ENCODE measurements around the gene DENND4B. TPM values are rescaled to one million over a fixed set of nuclear protein-coding genes. Genes with fewer than 3 reads are reported as not detected.
A peak's percentile ranks its signal among the peaks of the same experiment; 100 is the strongest.

Gene DENND4B
- total and polyA plus RNA-seq, 9 of the 15 experiments (the other 6 are each of a cell fraction or from before 2014, with no cell fraction given) = 9.5 to 80.5 (median 23.1) TPM

- no peak for TF ChIP-seq NR0B1 (IDR thresholded peaks at IDR 0.05; ENCODE audit: partially characterized antibody)
- peak; percentile 93 for TF ChIP-seq ZFX (CRISPR knock-in tag; IDR thresholded peaks at IDR 0.05)
- no peak for TF ChIP-seq EWSR1 (IDR thresholded peaks at IDR 0.05; ENCODE audit: borderline replicate concordance, low read depth, partially characterized antibody)
- TF ChIP-seq TBP (optimal IDR thresholded peaks at IDR 0.05; ENCODE audit: low read depth, low read length) = peak; percentile 100
- TF ChIP-seq STAT5A (IDR thresholded peaks at IDR 0.05; ENCODE audit: borderline replicate concordance, low read length) = peak; percentile 41; the same call in 1 of the 2 replicates
- TF ChIP-seq ZZZ3 (IDR thresholded peaks at IDR 0.05) = no peak
- TF ChIP-seq POLR2A (conservative IDR thresholded peaks at IDR 0.05) = peak; percentile 100
- TF ChIP-seq RBBP5 (IDR thresholded peaks at IDR 0.05; ENCODE audit: borderline replicate concordance, insufficient read depth, low read length, poor library complexity, severe bottlenecking) = peak; percentile 72
- peak; percentile 98 for TF ChIP-seq PML (IDR thresholded peaks at IDR 0.05; ENCODE audit: low read length)
- no peak for TF ChIP-seq ZNF57 (CRISPR knock-in tag; IDR thresholded peaks at IDR 0.05)
- TF ChIP-seq NFE2L1 (tag; IDR thresholded peaks at IDR 0.05; ENCODE audit: borderline replicate concordance, low read depth) = no peak
- no peak for TF ChIP-seq RHOXF2B (CRISPR knock-in tag; conservative IDR thresholded peaks at IDR 0.05)
- TF ChIP-seq NFATC3 (IDR thresholded peaks at IDR 0.05) = no peak
- TF ChIP-seq ZC3H11A (IDR thresholded peaks at IDR 0.05; ENCODE audit: low read depth, low read length) = no peak
- TF ChIP-seq PCBP2 (IDR thresholded peaks at IDR 0.05; ENCODE audit: low read depth, low read length, poor library complexity, severe bottlenecking) = no peak
- TF ChIP-seq ZNF324 (CRISPR knock-in tag; IDR thresholded peaks at IDR 0.05) = no peak; the same call in 1 of the 2 replicates
- peak; percentile 55; the same call in 1 of the 2 replicates for TF ChIP-seq HDAC2 (IDR thresholded peaks at IDR 0.05)
- TF ChIP-seq SRSF9 (IDR thresholded peaks at IDR 0.05; ENCODE audit: borderline replicate concordance, low read depth, low read length) = no peak
- TF ChIP-seq CHD4 (IDR thresholded peaks at IDR 0.05; ENCODE audit: insufficient read depth, insufficient replicate concordance, low read depth, low read length, poor library complexity, severe bottlenecking) = no peak
- TF ChIP-seq POLR3G (IDR thresholded peaks at IDR 0.05; ENCODE audit: extremely low read depth, insufficient read length, insufficient replicate concordance) = no peak
- TF ChIP-seq MAFF (IDR thresholded peaks at IDR 0.05; ENCODE audit: low read length) = 0 out of 2 replicates have a peak, but pooled peaks have one; percentile 14
- TF ChIP-seq SMAD4 (CRISPR knock-in tag; conservative IDR thresholded peaks at IDR 0.05) = peak; percentile 37; the same call in 1 of the 2 replicates
- TF ChIP-seq DIDO1 (tag; IDR thresholded peaks at IDR 0.05; ENCODE audit: low read depth) = 0 out of 2 replicates have a peak, but pooled peaks have one; percentile 30
- no peak for TF ChIP-seq ZNF24 (IDR thresholded peaks at IDR 0.05)
- no peak for TF ChIP-seq CBX5 (IDR thresholded peaks at IDR 0.05; ENCODE audit: borderline replicate concordance, low read depth)
- TF ChIP-seq KAT7 (CRISPR knock-in tag; IDR thresholded peaks at IDR 0.05; ENCODE audit: borderline replicate concordance) = peak; percentile 45; the same call in 1 of the 2 replicates
- peak; percentile 95 for TF ChIP-seq ATF3 (IDR thresholded peaks at IDR 0.05)
- peak; percentile 90 for TF ChIP-seq ATF3 (CRISPR knock-in tag; conservative IDR thresholded peaks at IDR 0.05)
These were observed 44.1 kb upstream of the DENND4B start, which contains the start of gene RPS27 (continued) for GRCh38 chr1:153990468-153991150.

All from K562 (cell line).